T-helper 1 cell treated with Interleukin-12 subunit alpha and Interleukin-12 subunit beta and Interleukin-4 antibody, amounts not matched to agents 30 ng/mL and 1 ng/mL, for 36 hours (primary cell): Measurements from ENCODE around the gene GINS1. TPM values are rescaled to one million over a fixed set of nuclear protein-coding genes. Genes with fewer than 3 reads are reported as not detected.

Experiments used
- intact Hi-C: fragments of 100-400 bp; cut with micrococcal nuclease; formaldehyde crosslinking; loops from one replicate; pipeline ENCODE4 v1.15.1; 2024
- total RNA-seq: library from RNA; stranded (reverse); gene quantifications from 2 replicates; pipeline ENCODE4 v1.2.3, GENCODE V29; 2022

GINS1 gene
- total RNA-seq, 1 donor from 2014 or later = 25.7 TPM

- intact Hi-C loops = no loop called here
Measured at GRCh38 chr20:25493137-25493536, 85.7 kb downstream of the GINS1 start.

GRCh38 chr20:25493748-25494505 is 86.5 kb downstream of the GINS1 start:
- intact Hi-C loops = no loop called here

DNA sequence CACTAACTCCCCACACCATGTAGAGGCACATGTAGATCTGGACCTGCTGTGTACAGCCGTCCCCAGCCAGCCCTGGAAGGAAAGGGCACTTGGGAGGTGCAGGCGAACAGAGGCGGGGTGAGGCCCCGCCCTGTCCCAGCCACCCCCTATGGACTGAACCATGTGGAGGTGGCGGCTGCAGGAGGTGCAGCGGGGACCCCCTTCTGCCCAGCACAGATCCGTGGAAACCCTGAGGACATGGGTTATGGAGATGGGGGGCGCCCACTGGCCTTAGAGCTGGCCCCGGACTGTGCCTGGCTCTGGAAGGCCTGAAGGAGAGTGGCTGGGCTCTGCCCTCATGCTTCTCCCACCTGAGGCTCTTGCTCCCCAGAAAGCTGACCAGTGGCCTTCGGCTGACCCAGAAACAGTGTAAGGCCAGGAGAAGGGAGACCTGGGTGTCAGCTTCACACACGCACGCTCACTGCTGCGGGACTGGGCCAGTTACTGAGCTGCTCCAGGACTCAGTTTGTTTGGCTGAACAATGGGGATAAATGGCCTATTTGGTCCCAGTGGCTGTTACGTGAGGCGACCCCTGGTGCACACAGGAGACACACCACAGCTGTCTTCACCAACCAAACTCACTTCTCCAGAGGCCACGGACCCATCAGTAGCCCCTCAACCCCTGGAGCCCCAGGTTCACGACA is 87.2 kb downstream of the GINS1 start:
- intact Hi-C loops = no loop called here

DNA sequence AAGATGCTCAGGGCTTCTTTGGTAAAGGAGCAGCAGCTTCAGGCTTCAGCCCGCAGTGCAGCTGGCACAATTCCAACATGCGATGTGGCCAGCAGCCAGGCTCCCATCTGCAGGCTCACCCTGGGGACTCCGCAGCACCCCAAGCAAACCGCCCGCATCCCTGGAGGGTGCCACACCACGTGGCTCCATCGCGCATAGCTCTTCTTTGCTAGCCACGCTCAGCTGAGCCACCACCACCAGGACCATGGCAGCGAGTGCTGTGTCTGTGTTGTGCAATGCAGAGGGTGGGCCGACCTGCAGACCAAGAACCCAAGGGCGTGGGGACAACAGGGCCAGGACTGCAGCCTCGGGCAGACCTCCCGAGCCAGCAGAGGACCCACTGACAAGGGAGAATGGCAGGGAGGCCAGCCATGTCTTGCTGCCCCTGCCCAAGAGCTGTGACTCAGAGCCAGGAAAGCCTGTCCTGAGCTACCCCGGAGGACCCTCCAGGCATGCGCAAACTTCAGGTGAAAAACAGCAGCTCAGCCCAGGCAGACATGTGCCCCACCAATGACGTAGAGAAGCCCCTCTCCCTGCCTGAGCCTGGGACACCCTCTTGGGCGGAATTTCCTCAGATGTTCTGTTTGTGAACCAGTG is 87.8 kb downstream of the GINS1 start:
- intact Hi-C loops = no loop called here

DNA sequence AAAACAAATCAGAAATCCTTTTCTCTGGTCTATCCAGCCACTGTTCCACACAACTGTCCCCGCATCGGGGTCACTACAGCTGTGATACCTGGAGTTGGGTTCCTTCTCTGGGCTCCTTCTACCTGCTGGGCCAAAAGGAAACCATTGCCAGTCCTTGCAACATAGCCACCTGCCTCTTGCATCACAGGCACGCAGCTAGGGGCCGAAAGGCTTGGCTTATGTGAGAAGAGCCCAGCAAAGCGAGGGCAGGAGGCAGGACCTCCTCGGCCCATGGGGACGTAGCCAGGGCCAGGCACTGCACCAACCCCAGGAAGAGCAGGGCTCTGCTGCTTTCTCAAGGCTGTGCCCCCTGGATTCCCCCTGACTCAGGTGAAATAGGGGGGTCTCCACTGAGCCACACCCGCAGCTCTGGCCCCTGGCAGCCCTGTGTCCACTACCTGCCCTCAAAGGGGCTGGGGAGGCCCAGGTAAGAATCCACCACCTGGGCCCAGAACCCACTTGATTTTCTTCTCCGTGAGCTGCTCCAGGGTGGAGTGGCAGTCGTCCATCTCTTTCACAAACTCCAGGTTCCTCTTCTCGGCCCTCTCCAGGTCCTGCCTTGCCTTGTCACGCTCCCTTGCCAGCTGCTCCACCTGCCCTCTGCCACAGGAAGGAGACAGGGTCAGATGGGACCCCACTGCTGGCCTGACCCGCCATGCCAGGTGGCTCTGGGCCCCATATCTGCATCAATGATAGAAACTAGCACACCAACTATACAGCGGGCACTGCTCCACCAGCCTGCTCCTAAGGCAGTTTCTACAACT is 88.9 kb downstream of the GINS1 start:
- intact Hi-C loops = no loop called here

GRCh38 chr20:25496968-25497401 is 89.5 kb downstream of the GINS1 start:
- intact Hi-C loops = no loop called here

DNA sequence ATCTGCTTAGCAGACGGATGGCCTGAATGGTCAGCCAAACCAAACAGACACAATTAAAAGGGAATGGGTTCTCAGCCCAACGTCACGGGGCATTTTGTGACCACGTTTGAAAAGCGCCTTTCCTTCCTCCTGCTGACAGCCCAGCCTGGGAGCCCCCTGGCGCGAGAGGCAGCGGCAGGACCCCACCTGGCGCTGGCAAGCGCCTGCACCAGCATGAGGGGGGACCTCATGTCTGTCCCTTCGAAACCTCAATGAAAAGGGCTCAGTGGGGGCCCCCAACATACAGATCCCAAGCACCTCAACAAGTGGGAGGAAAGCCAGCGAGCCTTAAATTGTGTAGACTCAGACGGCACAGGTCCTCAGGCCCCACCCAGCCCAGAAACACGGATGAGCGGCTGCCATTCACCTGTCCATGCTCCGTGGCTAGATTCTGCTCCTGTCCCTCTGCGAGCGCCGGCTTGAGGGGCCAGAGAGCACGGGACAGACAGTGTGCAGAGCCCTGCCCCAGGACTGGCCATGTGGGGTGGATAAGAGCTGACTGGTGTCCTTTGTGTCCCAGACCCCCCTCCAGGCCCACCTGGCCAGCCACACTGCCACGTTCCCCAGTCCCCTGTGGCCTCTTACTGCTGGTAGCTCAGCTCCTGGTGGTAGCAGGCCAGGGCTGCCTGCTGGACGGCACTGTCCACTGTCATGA is 90.3 kb downstream of the GINS1 start:
- intact Hi-C loops = no loop called here

Other genes starting within 250 kb of the GINS1 start
- 36.1 and 38.0 TPM in 2 replicates for gene ENTPD6, start 212.0 kb upstream of the GINS1 start, total RNA-seq
- 31.2 and 35.7 TPM in 2 replicates for gene PYGB, start 159.6 kb upstream of the GINS1 start, total RNA-seq
- gene ABHD12, start 16.8 kb upstream of the GINS1 start, total RNA-seq = 32.4 and 32.9 TPM in 2 replicates
- gene NINL, start 177.9 kb downstream of the GINS1 start, total RNA-seq = 2.1 and 3.2 TPM in 2 replicates
- gene NANP, start 216.3 kb downstream of the GINS1 start, total RNA-seq = 6.7 and 6.9 TPM in 2 replicates